NCI-H526 (cell line): ENCODE data around the gene SF3B5.
A peak's percentile ranks its signal among the peaks of the same experiment; 100 is the strongest.
"Not testable (repeated sequence)": the region's sequence is repeated elsewhere in the genome, so short reads cannot be mapped to it uniquely, and the experiment has no call there.

ENCODE experiments used
- DNase-seq, 2 experiments: peaks; one replicate each; lab custom pipeline; 2025; lab: John Stamatoyannopoulos, UW

SF3B5 gene

GRCh38 chr6:144095134-144096002 is at the start of gene SF3B5:
Gene SF3B5, minus strand, starts transcription at chr6:144095573. Its CDS starts 76 bp downstream, at chr6:144095497.
- peak; percentile 99 for DNase-seq

GRCh38 chr6:144144996-144145395 is 49.6 kb upstream of the SF3B5 start:
- DNase-seq, result no peak

DNA sequence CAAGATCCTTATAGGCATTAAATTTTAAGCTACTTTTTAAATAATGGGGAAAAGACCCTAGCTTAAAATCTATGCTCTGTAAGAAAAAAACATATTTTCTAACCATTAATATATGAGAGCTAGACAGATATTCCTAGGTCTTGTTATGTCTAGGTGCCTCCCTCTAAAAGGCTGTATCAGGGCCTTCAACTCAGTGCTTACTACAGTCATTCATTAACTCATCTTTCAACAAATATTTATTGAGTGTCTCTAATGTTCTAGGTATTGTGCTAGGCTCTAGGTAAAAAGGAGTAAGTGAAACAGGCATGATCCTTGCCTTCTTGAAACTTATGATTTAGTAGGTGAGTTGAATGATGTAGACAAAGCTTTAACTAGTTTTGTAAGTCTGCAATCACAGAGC is 48.5 kb upstream of the SF3B5 start:
- no peak for DNase-seq

DNA sequence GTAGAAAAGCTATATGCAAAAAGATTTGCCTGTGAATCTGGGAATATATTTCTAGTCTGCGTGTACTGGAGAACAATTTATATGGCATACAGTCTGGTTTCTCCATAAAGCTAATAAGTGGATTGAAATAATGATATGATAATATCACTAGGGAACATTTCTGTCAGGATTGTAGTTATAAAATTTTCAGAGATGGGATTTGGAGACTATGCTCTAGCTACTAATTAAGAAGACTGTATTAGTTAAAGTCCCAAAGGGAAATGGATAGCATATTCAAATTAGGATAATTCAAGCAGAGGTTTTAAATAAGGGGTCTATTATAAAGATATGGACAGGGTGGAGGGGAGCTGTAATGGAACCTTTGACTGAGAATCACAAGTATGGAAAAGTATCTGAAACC is 47.7 kb upstream of the SF3B5 start:
- DNase-seq, result peak in 1 of 2 experiments; percentile 4

- no peak for DNase-seq
Observed at GRCh38 chr6:144141470-144141869, 46.1 kb upstream of the SF3B5 start.

DNA sequence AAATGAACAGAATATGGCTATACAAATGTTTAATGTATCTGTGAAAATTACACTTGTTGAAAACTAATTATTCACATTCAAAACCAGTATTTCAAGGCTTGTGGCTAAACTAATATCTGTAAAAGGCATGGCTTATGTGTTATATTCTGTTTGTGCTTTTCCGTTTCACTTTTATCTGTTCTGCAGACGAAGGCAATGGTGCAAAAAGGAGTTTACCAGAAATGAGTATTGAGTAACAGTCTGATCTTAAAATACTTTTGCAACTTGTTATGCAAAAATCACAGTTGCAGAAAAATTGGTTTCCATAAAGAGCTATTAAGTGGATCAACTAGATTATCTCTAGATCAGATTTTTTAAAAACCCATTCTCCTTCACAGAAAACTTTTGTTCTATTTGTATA is 45.5 kb upstream of the SF3B5 start:
- DNase-seq, result no peak

- DNase-seq, result no peak
Observed at GRCh38 chr6:144139817-144140216, 44.4 kb upstream of the SF3B5 start.

DNA sequence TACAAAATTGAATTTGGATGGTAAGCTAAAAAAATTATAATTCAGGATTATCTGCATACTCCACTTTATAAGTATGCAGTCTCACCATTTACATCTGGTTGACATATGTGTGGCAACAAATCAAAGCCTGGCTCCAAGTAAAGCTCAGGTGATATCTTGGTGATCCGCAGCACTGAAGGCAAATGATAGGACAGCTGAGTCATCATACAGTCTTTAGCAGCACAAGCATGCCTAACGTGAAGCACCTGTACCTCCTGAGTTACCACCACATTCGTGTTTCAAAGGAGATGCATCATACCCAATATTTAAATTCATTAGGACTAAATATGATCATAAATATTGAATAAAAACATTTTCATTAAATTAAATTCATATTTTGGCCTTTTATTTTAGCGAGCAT is 43.2 kb upstream of the SF3B5 start:
- DNase-seq, result no peak

- DNase-seq, result no peak
Observed at GRCh38 chr6:144134737-144135136, 39.4 kb upstream of the SF3B5 start.

GRCh38 chr6:144134176-144134575 is 38.8 kb upstream of the SF3B5 start:
- no peak for DNase-seq

DNA sequence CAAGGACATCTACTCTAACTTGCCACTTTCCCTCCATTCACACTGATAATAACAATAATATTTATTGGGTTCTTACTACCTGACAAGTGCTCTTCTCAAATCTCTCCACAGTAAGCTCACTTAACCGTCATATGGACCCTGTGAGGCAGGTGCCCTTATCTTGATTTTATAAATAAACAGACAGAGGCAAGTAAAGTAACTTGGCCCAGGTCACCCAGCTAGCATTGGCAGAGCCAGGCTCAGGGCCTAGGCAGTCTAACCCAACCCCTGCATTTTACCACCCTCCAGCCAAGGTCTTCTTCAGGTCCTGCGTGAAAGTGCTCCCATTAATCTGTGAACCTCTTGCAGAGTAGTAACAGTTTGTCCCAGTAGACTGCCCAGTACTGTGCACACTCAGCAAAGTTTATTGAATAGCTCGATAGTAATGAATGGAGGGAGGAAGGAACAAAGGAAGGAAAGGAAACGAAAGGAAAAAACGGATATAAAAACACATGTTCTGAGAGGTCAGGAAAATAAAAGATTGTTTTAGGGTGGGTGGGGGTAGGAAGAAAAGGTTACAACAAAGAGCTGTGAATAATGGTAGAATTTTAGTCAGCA is 38.0 kb upstream of the SF3B5 start:
- no peak for DNase-seq

DNA sequence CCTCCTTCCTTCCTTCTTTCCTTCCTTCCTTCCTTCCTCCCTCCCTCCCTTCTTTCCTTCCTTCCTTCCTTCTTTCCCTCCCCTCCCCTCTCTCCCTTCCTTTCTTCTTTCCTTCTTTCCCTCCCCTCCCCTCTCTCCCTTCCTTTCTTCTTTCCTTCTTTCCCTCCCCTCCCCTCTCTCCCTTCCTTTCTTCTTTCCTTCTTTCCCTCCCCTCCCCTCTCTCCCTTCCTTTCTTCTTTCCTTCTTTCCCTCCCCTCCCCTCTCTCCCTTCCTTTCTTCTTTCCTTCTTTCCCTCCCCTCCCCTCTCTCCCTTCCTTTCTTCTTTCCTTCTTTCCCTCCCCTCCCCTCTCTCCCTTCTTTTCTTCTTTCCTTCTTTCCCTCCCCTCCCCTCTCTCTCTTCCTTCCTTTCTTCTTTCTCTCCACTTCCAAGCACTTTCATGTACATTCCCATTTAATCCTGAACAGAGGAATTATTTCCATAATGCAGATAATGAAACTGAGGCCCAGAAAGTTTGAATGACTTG is 36.9 kb upstream of the SF3B5 start:
- not testable (repeated sequence) for DNase-seq

GRCh38 chr6:144131248-144131709 is 35.9 kb upstream of the SF3B5 start:
- no peak for DNase-seq

GRCh38 chr6:144129469-144129868 is 34.1 kb upstream of the SF3B5 start:
- DNase-seq, result no peak

DNA sequence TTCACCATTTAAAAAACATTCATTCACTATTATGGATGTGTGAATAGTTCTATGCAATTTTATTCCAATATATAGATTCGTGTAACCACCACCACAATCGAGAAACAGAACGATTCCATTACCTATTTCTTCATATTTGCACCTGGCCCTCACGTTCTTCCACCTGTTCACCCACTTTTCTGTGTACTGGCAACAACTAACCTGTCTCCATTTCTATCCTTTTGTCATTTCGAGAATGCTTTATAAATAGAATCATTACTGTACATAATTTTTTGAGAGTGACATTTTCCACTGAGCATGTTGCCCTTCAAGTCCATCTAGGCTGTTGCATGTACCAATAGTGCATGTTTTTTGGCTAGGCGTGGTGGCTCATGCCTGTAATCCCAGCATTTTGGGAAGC is 31.7 kb upstream of the SF3B5 start:
- DNase-seq, result no peak

DNA sequence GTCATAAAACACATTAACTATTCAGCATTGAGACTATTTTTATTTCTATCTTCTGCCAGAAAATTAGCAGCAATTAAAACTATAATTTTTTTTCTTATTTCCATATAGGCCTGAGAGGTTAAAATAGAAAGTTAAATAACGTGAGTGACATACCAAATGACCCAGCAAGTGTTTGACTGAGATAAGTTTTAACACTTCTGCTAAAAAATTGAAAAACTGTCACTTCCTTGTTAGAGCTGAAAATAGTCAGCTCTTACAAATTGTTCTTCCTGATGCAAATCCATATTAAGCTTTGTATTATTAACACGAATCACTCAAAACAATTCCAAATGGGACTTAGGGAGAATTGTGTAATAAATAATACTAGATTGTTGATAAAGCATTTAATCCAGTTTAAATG is 28.5 kb upstream of the SF3B5 start:
- DNase-seq, result no peak

DNA sequence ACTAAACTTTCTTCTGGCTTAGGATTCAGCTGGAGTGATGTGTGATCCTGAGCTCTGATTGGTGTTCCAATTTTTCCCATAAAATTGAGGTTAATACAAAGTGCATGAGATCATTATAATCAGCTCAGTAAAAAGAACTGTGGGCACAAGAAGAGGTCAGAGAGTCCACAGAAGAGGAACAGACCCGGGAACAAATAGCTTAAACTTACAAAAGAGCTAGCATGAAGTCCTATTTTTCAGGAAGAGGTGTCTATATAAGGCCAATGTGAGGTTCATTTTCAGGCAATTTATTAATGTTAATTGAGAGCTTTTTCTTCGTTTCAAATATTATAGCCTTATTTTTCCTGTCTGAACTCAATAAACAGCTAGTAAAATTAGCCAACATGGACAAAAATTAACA is 28.0 kb upstream of the SF3B5 start:
- DNase-seq, result no peak

- no peak for DNase-seq
Observed at GRCh38 chr6:144122861-144123260, 27.5 kb upstream of the SF3B5 start.

GRCh38 chr6:144119376-144119775 is 24.0 kb upstream of the SF3B5 start:
- DNase-seq, result no peak

DNA sequence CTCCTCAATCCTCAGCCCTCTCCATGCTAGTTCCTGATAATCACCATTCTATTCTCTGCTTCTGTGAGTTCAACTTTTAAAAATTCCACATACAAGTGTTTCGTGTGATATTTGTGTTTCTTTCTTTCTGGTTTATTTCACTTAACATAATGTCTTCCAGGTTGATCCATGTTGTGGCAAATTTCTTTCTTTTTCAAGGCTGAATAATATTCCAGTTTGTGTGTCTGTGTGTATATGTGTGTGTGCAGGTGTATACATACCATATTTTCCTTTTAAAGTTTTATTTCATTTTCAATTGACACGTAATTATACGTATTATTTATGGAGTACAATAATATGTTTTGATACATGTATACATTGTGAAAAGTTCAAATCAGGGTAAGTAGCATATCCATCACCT is 19.8 kb upstream of the SF3B5 start:
- DNase-seq, result no peak

DNA sequence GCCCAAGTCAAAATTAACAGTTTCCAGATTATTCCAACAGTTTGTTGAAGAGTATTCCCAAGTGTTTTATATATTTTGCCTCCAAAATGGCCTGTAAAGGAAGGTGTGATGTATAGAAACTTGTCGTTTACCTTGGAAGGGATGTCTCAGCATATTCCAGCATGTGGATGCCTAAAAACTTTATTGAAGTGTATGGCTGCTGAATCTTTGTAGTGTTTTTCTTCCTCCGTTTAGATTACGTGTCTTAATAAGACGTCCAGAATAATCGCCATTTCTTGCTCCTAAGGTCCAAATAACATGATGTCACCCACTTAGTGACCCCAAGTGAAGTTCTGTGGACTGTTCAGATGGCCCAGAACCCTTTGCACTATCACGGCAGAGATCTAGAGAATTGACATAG is 18.0 kb upstream of the SF3B5 start:
- DNase-seq, result no peak

DNA sequence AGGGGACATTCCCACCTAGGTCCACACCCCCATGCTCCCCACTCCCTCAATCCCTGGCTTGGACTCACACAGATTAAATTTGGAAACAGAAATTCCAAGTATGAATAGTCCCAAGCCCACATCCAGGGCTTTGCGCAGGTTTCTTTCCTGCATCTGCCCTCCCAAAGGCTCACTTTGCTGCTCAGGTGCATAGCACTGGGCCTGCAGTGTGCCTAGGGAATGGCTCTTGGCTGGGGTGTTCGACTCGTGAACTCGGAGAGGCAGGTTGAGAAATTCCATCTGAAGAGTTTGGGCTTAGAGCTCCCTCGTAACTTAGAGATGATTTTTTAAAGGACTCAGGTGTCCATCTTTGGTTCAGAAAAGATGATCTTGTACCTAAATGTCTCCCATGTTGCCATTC is 14.8 kb upstream of the SF3B5 start:
- no peak for DNase-seq

DNA sequence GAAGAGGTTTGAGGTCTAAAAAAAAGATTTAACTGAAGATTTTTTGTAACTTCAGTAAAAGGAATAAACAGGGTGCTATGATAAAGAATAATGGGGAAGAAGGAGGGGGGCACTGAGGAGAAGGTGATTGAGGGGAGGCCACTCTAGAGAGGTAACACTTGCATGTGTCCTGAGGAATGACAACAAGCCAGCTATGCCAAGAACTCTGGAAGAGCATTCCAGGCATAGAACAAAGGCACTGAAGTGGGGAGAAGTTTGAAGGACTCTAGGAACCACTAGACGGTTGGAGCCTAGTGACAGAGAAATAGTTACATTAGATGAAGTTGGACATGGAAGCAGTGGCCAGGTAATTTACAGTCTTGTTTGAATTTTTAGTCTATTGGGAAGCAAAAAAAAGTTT is 10.8 kb upstream of the SF3B5 start:
- no peak for DNase-seq
